IMR-90 (cell line): ENCODE measurements around the gene ISG20L2.

Source experiments
- BHLHE40 ChIP-seq: fragments of 150-350 bp; IDR thresholded peaks from 2 replicates; pipeline ENCODE4 v1.6.1; 2016; ENCODE audit warnings: mild to moderate bottlenecking, low read depth, low read length
- CEBPB ChIP-seq: IDR thresholded peaks from 2 replicates; pipeline ENCODE4 v1.6.1; 2012; ENCODE audit warnings: low read depth, low read length, improper control_type of control experiment
- FOS ChIP-seq: fragments of 150-350 bp; IDR thresholded peaks from 2 replicates; pipeline ENCODE4 v1.6.1; 2016; ENCODE audit warnings: low read depth, low read length
- MAFK ChIP-seq: IDR thresholded peaks from 2 replicates; pipeline ENCODE4 v1.6.1; 2012; ENCODE audit warnings: low read depth, low read length, improper control_type of control experiment
- MAZ ChIP-seq: IDR thresholded peaks from 2 replicates; pipeline ENCODE4 v1.6.1; 2012; ENCODE audit warnings: low read depth, mild to moderate bottlenecking, low read length, improper control_type of control experiment, moderate library complexity, borderline replicate concordance
- MXI1 ChIP-seq: IDR thresholded peaks from 2 replicates; pipeline ENCODE4 v1.6.1; 2012; ENCODE audit warnings: low read depth, mild to moderate bottlenecking, low read length, moderate library complexity, borderline replicate concordance
- NFE2L2 ChIP-seq: fragments of 150-350 bp; IDR thresholded peaks from 2 replicates; pipeline ENCODE4 v1.6.1; 2016; ENCODE audit warnings: low read depth, mild to moderate bottlenecking, low read length
- POLR2A ChIP-seq: IDR thresholded peaks from 2 replicates; pipeline ENCODE4 v1.6.1; 2012; ENCODE audit warnings: mild to moderate bottlenecking, low read depth, low read length
- RAD21 ChIP-seq: IDR thresholded peaks from 2 replicates; pipeline ENCODE4 v1.6.1; 2012; ENCODE audit warnings: low read length, improper control_type of control experiment
- RFX5 ChIP-seq: IDR thresholded peaks from 2 replicates; pipeline ENCODE4 v1.8.0; 2012; ENCODE audit warnings: low read depth, mild to moderate bottlenecking, low read length, moderate library complexity
- TF ChIP-seq, protein P1 (sequence below): conservative IDR thresholded peaks from 2 replicates; pipeline ENCODE4 v1.5.1; 2012; ENCODE audit warnings: mild to moderate bottlenecking, low read depth, low read length, improper control_type of control experiment
- TF ChIP-seq, protein P2 (sequence below): fragments of 150-350 bp; IDR thresholded peaks from 2 replicates; pipeline ENCODE4 v1.6.1; 2017; ENCODE audit warnings: mild to moderate bottlenecking, antibody characterized with exemption, low read length, low read depth
- TF ChIP-seq, protein P3 (sequence below): fragments of 150-350 bp; IDR thresholded peaks from 2 replicates; pipeline ENCODE4 v1.6.1; 2016; ENCODE audit warnings: low read depth, mild to moderate bottlenecking, low read length, moderate library complexity, borderline replicate concordance

DNA sequence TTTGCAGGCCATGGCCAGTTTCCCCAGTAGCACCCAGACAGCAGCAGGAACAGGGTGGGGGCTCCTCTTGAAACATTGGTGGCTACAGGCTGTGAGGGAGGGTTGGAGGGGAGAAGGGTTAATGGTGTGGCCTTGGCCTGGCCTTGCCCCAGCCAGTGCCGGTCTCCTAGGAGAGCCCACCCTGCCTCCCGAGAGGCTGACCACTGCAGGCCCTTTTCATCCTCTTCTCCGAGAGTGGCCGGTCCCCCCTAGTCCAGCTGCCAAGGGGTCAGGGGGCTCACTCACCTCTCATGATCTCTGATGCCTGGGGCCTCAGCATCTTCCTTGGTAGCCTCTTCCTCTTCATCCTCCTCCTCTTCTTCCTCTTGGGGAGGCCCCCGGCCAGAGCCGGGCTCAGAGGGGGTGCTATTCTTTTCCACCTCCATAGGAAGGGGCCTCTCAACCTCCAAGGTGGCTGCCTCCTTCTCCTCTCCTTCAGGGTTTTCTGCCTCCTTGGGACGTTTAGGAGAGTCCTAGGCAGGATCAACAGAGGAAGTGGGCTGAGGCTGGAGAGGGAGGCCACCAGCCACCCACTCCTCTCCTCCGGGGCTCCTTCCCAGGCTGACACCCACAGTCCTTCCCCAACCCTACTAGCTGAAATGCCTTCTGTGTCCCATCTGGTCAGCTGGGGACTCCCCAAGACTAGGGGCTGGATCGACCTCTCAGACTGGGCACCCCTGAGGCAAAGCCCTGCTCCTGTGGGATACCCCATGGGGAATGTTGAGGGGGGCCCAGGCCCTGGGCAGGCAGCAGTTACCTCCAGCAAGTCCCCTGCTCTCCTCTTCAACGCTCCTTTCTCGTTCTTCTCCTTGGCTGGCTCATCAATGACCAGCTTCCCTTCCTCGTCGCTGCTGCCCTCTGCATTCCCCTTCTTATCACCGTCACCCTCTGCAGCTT is 15.1 kb upstream of the ISG20L2 start:
- TF ChIP-seq RFX5 (no peak), POLR2A (no peak), MXI1 (no peak), MAFK (no peak), RAD21 (no peak), CEBPB (no peak), FOS (no peak), BHLHE40 (no peak), NFE2L2 (no peak), MAZ (no peak)
- TF ChIP-seq, protein P1, sequence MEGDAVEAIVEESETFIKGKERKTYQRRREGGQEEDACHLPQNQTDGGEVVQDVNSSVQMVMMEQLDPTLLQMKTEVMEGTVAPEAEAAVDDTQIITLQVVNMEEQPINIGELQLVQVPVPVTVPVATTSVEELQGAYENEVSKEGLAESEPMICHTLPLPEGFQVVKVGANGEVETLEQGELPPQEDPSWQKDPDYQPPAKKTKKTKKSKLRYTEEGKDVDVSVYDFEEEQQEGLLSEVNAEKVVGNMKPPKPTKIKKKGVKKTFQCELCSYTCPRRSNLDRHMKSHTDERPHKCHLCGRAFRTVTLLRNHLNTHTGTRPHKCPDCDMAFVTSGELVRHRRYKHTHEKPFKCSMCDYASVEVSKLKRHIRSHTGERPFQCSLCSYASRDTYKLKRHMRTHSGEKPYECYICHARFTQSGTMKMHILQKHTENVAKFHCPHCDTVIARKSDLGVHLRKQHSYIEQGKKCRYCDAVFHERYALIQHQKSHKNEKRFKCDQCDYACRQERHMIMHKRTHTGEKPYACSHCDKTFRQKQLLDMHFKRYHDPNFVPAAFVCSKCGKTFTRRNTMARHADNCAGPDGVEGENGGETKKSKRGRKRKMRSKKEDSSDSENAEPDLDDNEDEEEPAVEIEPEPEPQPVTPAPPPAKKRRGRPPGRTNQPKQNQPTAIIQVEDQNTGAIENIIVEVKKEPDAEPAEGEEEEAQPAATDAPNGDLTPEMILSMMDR = no peak
- TF ChIP-seq, protein P2, sequence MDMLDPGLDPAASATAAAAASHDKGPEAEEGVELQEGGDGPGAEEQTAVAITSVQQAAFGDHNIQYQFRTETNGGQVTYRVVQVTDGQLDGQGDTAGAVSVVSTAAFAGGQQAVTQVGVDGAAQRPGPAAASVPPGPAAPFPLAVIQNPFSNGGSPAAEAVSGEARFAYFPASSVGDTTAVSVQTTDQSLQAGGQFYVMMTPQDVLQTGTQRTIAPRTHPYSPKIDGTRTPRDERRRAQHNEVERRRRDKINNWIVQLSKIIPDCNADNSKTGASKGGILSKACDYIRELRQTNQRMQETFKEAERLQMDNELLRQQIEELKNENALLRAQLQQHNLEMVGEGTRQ = no peak
- TF ChIP-seq, protein P3, sequence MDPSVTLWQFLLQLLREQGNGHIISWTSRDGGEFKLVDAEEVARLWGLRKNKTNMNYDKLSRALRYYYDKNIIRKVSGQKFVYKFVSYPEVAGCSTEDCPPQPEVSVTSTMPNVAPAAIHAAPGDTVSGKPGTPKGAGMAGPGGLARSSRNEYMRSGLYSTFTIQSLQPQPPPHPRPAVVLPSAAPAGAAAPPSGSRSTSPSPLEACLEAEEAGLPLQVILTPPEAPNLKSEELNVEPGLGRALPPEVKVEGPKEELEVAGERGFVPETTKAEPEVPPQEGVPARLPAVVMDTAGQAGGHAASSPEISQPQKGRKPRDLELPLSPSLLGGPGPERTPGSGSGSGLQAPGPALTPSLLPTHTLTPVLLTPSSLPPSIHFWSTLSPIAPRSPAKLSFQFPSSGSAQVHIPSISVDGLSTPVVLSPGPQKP = no peak
